G401.6 (cell line): ENCODE measurements around the gene ABR.
"Not testable (repeated sequence)": the region's sequence is repeated elsewhere in the genome, so short reads cannot be mapped to it uniquely, and the experiment has no call there.

Source experiments
- FAIRE-seq: peaks from 2 replicates; lab custom pipeline; 2012; peaks lifted over from hg19 to GRCh38; lab: Jason Lieb, UNC

The ABR gene

DNA sequence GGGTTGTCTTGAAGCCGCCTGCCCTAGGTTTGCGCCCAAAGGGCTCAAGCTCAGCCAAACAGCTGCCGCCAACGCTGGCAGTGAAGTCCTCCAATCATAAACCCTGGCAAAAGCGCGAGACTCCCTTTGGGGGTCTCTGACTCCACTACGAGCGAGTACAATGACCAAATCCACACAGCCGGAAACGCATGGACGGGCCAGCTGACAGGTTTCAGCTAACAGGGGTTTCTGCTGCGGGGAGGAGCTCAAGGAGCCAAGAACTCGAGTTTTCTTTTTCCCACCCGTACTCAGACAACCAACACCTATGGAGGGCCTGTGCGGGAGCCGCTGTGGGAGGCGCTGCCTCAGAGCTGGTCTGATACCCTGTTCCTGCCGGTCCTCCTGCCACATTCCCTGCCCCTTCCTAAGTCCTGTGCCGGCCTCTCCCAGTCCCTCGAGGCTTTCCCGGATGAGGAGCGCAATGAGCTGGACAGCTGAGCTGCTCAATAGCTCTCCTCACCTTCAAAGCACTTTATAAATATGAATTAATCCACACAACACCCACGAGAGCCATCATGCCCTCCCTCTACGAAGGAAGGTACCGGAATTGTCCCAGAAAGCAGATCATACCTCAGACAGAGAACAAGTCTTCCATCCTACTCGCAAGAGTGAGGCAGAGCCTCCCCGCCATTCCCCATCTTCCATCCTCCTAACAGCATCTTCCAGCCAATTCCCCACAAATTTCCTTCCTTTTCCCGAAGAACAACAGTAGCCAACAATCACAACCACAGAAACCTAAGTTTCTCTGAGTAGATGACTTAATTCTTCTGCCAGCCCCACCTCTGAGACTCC, 6.1 kb downstream of the ABR start:
- FAIRE-seq: no peak

DNA sequence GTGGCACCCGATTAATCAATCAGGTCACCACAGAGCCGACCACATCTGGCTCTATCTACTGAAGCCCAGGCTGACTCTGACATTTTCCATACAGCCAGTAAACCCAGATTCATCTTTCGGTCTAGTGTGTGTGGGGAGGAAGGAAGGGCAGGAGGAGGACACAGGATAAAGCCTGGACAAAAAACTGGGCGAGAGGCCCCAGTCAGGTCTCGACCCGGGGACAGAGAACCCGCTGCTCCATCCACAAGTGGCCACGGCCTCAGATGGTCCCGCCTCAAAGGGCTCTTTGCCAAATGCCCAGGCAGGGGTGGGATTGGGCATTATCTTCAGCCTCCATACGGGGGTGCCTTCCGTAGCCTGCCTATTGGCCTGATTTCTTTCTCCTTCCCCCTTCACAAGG, 7.8 kb downstream of the ABR start:
- FAIRE-seq: no peak

DNA sequence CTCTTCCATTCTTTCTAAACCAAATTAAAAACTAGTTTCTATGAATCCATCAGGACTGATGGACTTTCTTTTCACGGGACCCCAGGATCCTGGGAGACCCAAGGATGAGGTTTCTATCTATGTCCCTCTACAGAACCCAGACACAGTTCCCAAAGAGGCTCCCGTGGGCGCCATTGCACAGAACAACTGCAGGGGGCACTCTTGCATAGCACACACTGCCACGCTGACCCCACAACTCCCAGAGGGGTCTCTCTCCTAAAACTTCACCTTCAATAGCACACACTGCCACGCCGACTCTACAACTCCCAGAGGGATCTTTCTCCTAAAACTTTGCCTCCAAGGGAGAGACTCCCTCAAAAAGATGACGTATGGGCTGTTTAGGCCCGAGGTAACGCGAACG, 9.0 kb downstream of the ABR start:
- no peak for FAIRE-seq

DNA sequence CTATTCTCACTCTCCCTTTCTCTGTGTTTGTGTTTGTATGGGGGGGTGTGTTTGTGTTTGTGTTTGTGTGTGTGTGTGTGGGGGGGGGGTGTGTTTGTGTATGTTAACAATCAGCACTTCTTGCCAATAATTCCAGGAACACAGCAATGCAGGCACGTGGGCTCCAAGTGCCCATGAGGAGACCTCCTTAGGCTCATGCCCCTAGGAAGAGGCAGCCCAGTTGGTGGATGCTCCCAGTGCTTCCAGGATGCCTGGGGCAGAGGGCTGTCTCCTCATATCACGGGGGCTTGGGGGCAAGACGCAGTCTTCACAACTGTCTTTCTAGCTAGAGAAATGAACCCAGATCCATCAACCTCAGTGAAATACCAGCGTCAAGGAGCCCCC, 9.9 kb downstream of the ABR start:
- no peak for FAIRE-seq

DNA sequence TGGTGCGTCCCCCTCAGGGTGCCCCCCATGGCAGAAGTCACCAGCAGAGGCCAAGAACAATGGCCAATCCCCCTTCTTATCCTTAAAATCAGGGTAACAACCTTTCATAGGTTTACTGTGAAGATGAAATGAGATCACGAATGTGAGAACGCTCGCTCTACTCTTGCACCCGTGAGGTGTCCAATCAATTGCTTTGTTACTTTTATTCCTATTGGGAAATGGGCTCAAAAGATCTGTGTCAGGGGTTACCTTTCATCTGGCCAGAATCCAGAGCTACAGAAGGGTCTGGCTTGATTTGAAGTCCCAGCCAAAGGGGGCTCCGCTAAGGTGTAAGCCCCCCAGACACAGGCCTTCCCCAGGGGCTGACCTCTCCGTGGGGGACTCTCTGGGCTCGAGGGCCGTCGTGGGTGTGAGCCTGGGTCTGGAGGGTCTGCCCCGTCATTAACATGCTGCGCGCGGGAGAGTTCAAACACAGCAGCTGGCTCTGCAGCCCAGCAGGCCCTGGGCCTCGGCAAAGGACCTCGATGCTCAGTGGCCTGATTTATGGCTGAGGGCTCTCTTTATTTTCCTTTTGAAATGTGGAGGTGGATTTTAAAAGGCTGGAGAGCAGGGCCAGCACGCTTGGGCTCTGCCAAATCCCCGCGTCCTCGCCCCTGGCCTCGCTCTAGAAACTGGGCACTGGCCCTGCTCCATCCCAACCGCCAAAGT, 10.4 kb downstream of the ABR start:
- FAIRE-seq: no peak

DNA sequence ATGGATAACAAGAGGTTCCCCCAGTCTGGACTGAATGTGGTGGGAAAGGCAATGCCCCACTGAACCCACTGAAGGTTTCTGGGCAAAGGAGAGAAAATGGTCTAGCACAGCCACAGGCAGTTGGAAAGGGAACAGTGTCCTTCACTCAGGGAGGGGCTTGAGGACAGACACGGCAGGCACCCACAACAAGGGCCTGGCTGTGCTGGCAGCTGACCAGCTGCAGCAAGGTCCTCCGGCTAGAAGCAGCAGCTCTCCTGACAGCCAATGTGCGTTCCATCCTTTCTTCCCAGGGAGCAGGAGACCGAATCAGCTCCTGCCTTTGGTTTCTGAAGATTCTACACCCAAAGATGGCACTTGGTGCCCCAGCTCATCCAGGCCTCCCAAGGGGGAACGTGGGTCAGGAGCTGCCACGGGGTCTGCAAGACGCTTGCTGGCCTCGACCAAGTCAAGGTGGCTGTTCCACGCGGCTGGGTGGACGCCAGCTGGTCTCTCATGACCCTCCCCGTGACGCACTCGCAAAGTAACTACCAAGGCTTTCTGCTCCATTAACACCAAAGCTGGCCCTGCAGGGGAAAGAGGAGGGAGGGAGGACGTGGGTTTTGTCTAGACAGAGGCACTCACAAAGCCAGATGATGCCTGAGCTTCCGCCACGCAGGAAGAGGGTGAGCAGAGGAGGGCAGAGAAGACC, 11.1 kb downstream of the ABR start:
- FAIRE-seq: no peak

DNA sequence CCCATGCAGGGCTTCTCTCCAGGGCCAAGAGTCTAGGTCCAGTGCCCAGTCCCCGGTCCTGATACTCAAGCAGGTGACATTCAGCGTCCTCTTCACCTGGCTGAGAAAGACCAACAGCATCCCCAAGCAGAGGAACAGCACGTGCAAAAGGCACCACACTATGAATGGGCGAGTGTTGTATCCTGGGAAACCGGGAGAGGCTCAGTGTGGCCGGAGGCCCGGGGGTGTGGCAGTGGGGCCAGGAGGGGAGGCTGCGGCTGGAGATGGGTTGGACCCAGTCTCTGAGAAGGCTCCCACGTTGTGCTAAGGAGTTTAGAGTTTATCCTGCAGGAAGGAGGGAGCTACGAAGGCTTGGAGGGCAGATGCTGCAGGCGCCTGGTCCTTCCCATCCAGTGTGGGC, 13.5 kb downstream of the ABR start:
- FAIRE-seq: no peak

DNA sequence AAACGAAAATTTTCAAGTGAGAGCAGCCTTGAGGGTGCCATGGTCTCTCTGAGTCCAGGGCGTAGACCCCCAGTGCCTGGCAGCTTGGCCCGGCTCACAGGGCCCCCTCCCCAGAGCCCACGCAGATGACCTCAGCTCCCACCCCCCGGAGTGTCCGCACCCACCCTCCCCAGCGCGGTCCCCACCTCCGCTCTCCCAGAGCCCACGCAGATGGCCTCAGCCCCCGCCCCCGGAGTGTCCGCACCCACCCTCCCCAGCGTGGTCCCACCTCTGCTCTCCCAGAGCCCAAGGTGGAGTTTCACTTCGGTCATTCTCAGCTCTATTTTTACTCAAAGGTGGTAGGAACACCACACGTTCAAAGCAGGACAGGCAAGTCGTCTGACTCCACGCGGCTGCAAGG, 13.9 kb downstream of the ABR start:
- FAIRE-seq: no peak

DNA sequence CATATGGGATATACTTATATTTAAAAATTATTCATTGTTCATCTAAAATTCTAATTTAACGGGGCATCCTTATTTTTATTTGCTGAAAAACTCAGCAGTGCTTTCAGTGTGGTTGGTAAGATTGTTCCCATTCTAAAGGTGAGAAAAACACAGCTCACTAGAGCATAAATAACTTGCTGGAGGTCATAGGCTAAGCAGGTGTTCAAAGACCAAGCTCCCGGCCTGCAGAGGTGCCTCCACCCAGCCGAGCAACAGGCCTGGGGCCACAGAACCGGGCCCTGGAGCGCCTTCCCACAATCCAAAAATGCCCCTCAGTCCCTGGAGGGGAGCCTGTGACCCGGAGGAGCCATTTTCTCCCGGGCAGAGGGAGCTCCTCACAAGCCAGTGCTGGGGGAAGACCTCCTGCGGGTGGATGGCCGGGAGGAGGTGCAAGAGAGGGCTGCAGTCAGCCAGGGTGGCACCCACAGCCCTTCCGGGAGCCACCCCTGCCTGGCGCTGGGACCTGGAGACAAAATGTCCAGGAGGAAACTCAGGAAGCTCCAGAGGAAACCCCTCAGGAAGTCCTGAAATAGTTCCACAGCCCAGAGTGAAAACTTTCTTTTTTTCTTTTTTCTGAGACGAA, 14.7 kb downstream of the ABR start:
- no peak for FAIRE-seq

DNA sequence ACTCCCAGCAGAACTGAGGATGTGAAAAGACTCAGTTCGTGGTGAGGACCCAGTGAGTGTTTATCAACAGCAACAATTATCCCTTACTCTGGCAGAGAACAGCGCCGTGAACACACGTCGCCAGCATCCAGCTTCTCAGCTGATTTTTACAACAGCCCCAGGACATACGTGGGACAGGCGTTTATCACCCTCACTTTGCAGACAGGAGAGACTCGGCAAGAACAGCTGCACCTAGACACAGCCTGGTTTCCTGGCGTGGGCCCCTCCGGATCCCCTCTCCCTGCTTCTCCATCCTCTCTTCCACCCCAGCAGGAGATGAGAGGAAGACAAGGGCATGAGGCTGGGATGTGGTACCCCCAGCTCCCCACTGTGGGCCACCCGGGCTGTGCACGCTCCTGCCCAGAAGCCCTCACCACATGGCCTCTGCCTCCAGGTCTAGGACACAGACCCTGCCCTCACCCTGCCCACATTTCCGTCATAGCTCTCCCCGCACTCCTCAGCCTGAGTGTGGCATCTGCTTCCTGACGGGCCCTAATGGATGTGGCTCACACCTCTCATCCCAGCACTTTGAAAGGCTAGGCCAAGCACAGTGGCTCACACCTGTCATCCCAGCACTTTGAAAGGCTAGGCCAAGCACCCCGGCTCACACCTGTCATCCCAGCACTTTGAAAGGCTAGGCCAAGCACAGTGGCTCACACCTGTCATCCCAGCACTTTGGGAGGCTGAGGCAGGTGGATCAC, 17.5 kb downstream of the ABR start:
- FAIRE-seq: no peak

DNA sequence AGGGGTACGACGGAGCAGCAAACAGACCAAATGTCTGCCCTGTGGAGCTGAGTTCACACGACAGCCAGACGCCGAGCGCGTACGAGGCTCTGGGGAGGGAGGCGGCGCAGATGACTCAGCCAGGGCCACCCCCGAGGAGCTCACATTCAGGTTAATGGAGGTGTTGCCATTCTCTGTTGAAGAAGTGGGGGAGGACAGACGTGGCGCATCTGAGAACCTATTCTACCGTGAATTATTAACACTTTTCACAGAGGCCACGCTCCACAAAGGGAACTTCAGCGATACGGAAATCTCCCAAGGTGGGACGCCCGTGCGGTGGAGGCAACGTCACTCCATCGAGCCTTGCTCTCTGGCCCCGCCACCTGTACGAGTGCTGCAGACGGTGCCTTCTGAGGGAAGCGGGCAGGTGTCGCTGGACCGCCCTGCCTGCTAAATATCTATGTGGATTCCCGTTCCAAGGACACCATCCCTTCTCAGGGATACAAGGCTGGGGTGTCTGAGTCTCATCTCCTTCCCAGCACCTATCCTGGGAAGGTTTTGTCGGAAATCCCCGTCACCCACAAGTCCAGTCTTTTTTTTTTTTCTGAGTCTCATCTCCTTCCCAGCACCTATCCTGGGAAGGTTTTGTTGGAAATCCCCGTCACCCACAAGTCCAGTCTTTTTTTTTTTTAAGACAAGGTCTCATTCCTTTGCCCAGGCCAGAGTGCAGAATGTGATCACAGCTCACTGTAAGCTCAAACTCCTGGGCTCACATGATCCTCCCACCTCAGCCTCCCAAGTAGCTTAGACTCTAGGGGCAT, 19.0 kb downstream of the ABR start:
- FAIRE-seq: no peak

DNA sequence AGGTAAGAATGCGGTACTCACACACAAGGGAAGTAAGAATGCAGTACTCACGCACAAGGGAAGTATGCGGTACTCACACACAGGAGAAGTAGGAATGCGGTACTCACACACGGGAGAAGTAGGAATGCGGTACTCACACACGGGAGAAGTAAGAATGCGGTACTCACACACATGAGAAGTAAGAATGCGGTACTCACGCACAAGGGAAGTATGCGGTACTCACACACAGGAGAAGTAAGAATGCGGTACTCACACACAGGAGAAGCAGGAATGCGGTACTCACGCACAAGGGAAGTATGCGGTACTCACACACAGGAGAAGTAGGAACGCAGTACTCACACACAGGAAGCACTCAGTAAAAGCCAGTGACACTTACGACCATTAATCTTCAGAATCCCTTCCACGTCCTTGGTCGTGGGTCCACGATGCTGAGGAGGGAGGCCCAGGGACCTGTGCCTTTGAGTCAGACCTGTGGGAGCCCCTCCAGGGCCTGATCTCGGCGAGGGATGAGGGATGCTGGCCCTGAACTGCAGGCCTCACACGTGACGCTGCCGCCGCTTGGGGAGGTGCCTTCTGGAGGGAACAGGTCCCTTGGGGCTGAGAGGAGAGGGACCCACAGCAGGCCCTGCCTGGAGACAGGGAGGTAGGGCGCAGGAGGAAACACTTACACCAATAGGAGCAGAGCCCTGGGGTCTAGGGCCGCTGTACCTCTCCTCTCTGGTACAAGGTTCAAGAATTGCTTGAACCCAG, 20.2 kb downstream of the ABR start:
- no peak for FAIRE-seq

DNA sequence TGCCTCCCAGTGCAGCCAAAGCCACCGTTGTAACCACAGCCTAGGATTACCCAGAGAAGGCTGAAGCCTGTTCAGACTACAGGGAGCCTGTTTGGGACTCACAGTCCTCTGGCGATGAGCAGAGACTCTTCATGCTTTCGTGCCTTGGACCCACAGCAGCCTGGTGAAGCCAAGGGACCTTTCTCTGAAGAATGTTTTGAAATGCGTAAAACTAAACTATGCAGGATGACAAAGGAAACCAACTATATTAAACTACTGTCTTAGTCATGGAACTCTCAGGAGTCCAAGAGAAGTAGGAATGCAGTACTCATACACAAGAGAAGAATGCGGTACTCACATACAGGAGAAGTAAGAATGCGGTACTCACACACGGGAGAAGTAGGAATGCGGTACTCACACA, 20.9 kb downstream of the ABR start:
- FAIRE-seq: no peak

DNA sequence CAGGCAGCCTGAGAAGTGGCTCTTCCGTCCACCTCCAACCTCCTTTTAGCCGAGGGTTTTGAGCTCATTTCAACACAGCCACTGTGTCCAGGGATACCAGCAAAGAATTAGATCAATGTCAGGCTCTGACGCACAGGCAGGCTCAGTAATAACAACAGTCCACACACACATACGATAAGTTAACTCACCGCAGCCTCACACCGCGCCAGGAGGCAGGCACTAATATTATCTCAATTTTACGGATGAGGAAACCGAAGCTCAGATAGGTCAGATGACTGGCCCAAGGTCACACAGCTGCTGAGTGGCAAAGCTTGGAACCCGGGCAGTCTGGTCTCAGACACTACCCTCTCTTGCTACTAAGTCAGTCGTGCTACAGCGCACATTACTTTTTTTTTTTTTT, 22.9 kb downstream of the ABR start:
- FAIRE-seq: no peak

DNA sequence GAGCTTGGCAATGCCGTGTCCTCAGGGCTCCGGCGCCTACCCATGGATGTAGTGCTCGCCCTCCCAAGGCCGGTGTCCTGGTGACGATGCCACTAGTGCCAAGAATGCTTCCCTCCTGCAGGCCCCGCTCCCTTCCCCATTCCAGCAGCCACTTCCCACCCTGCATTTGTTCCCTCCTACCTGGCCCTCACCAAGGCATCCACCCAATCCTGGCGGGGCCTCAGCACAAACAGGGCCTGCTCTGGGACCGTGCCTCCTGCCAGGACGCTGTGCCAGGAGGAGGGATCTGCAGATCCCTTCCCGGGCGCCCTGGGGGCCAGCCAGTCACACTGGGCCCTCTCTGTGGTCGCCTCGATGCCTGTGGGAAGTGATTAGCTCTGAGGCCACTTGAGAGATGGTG, 25.1 kb downstream of the ABR start:
- FAIRE-seq: no peak

DNA sequence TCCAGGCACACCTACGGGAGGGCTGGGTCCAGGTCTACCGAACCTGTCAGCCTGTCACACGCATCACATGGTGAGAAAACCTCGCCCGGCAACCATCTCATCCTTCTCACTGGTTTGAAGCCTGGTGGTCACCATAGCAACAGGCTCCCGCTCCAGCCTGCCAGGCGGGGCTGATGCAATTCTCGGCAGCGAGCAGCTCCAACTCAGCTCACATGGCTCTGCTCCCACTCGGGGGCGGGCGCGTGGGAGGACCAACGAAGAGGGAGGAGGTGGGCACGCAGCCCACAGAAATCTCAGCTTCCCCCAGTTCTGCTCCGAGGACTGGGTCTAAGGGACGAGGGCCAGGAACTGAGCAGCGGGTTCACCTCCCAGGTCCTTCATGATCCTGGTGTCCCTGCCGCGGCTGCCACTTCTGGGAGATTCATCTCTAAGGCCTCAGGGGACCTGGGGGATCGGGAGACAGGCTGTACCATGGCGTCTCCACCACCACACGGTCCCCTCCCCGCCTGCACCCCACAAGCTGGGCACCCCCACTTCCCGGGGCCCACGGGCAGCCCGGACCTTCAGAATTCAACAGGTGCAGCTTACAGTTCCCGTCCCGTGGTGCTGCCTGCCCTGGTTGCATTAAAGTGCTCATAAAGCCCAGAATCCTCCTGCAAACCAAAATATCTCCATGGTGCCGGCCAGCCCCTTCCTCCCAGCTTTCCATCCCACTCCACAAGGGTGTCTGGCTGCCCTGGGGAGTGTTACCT, 25.8 kb downstream of the ABR start:
- no peak for FAIRE-seq

DNA sequence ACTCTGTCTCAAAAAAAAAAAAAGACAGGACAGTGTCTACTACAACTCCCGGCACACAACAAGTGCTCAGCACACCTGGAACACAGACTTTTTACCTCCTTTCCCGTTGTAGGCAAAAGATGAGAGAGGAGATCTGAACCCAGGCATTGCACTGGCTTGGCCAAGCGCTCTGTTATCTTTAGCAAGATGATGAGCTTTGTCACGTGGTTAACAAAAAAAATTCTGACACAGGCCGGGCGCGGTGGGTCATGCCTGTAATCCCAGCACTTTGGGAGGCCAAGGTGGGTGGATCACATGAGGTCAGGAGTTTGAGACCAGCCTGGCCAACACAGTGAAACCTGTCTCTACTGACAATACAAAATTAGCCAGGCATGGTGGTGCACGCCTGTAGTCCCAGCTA, 27.2 kb downstream of the ABR start:
- not testable (repeated sequence) for FAIRE-seq

DNA sequence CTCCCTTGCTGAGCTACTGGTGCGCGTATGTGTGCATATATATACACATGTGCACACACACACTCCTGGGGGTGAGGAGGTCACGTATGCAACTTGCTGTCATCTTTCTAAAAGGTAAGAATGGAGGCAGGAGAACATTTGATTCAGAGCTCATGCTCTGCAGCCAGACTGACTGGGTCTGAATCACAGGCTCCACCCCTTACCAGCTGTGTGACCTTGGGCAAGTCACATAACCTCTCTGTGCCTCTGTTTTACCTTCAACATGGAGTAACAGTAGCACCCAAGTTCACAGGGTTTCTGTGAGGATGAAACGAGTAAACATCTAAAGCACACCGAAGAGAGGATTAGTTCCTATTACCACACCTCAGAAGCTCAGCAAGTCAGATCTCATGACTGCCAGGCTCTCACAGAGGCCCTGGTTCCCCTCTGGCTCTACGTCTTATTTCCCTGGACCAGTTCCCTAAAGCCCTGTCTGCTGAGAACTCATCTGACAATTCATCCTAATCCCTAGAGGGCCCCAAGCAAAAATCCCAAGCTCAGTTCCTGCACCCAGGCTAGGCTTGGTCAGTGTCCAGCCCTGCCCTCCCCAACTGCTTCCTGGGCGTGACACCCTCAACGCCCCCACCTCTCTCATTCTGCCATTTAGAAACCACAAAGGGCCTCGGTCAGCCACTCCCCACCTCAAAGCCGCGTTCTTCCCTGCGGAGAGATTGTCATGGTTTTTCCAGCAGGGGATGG, 28.7 kb downstream of the ABR start:
- no peak for FAIRE-seq

DNA sequence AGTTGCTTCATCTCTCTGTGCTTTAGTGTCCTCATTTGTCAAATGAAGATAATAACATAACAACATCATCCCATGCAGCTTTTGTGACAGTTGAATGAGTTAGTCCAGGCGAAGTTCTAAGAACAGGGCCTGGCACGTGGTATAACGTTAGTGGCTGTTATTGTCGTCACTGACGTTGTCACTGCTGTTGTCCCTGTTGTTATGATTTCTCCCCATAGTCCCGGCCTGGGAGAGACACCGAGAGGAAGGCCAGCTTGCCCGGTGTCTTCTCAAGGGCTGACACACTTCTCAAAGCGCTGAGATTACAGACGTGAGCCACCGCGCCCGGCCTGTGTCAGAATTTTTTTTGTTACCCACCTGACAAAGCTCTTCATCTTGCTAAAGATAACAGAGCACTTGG, 29.9 kb downstream of the ABR start:
- FAIRE-seq: no peak
